MM.1S (cell line): ENCODE results near the gene GRAMD1A.

Source experiments
- DNase-seq: peaks from one replicate; pipeline ENCODE4 v3.0.0-alpha.2; 2015
- H2AFZ ChIP-seq: fragments of 300-600 bp; sonication (generic); 2 replicates; pipeline ENCODE4 v1.6.0; 2016; ENCODE audit warnings: antibody characterized with exemption, low read length
- H3F3A ChIP-seq: fragments of 300-600 bp; sonication (generic); 2 replicates; pipeline ENCODE4 v1.6.1; 2016; ENCODE audit warnings: mild to moderate bottlenecking, antibody characterized with exemption, low read length, moderate library complexity, mixed read lengths; ENCODE audit not compliant: insufficient read depth
- H3K27ac ChIP-seq: fragments of 300-600 bp; sonication (generic); 2 replicates; pipeline ENCODE4 v1.5.1; 2016; ENCODE audit warnings: mild to moderate bottlenecking, low read length
- H3K27me3 ChIP-seq: fragments of 300-600 bp; sonication (generic); replicated peaks from 2 replicates; pipeline ENCODE4 v1.6.0; 2016; ENCODE audit warnings: low read length; ENCODE audit not compliant: insufficient read depth
- H3K36me3 ChIP-seq: fragments of 300-600 bp; sonication (generic); replicated peaks from 2 replicates; pipeline ENCODE4 v1.6.1; 2016; ENCODE audit warnings: mild to moderate bottlenecking, low read length, mixed read lengths; ENCODE audit not compliant: insufficient read depth
- H3K4me1 ChIP-seq: fragments of 300-600 bp; sonication (generic); 2 replicates; pipeline ENCODE4 v1.6.1; 2016; ENCODE audit warnings: low read length, mixed read lengths
- H3K4me2 ChIP-seq: fragments of 300-600 bp; sonication (generic); 2 replicates; pipeline ENCODE4 v1.6.0; 2016; ENCODE audit warnings: low read depth, low read length
- H3K4me3 ChIP-seq: fragments of 300-600 bp; sonication (generic); 2 replicates; pipeline ENCODE4 v1.5.1; 2016; ENCODE audit warnings: low read length, mixed read lengths
- H3K79me2 ChIP-seq: fragments of 300-600 bp; sonication (generic); 2 replicates; pipeline ENCODE4 v1.6.1; 2016; ENCODE audit warnings: mixed run types, low read length, mixed read lengths
- H3K9ac ChIP-seq: fragments of 300-600 bp; sonication (generic); 2 replicates; pipeline ENCODE4 v1.6.1; 2016; ENCODE audit warnings: low read length, mixed read lengths
- H3K9me2 ChIP-seq: fragments of 300-600 bp; sonication (generic); replicated peaks from 2 replicates; pipeline ENCODE4 v1.6.1; 2016; ENCODE audit warnings: mild to moderate bottlenecking, low read length, mixed read lengths; ENCODE audit not compliant: insufficient read depth
- H3K9me3 ChIP-seq: fragments of 300-600 bp; sonication (generic); replicated peaks from 2 replicates; pipeline ENCODE4 v1.6.1; 2016; ENCODE audit warnings: mild to moderate bottlenecking, low read length, mixed read lengths; ENCODE audit not compliant: insufficient read depth
- H4K20me1 ChIP-seq: fragments of 300-600 bp; sonication (generic); 2 replicates; pipeline ENCODE4 v1.6.1; 2016; ENCODE audit warnings: mild to moderate bottlenecking, low read length, moderate library complexity, mixed read lengths; ENCODE audit not compliant: insufficient read depth
- EZH2 ChIP-seq: fragments of 300-600 bp; sonication (generic); optimal IDR thresholded peaks from 2 replicates; pipeline ENCODE3; 2017; ENCODE audit warnings: low read depth, mild to moderate bottlenecking, antibody characterized with exemption, low read length, mixed read lengths
- EZH2phosphoT487 ChIP-seq: fragments of 300-600 bp; sonication (generic); IDR thresholded peaks from 2 replicates; pipeline ENCODE4 v1.6.1; 2018; ENCODE audit warnings: antibody characterized with exemption, low read length
- TF ChIP-seq, protein P1 (sequence below): fragments of 300-600 bp; sonication (generic); IDR thresholded peaks from 2 replicates; pipeline ENCODE4 v1.5.1; 2016; ENCODE audit warnings: antibody characterized with exemption, low read length, mixed read lengths

The GRAMD1A gene

DNA sequence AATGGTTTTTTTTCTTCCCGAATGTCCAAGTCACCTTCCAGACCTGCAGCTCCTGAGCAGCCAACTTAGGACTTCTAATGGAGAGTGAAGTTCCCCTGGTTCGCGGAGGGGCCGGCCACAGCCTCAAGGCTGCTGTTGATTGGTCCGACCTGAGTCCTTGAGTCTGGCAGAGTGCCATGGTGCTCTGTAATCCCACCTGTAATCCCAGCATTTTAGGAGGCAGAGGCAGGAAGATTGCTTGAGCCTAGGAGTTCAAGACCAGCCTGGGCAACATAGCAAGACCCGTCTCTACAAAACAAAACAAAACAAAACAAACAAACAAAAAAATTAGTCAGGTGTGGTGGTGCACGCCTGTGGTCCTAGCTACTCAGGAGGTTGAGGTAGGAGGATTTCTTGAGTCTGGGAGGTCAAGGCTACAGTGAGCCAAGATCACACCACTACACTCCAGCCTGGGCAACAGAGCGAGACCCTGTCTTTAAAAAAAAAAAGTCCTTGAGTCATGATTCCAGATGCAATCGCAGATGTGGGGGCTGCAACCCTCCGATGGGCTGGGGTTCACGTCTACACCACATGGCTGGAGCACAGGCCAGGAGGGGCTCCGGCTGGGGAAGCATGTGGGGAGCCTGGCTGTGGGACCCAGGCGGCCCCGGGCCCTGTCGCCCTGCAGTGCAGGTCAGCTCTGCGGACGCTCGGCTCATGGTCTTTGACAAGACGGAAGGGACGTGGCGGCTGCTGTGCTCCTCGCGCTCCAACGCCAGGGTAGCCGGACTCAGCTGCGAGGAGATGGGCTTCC lies 59.1 kb downstream of the GRAMD1A start:
- H3K36me3 ChIP-seq, result no peaks in the 10 kb centered on the region
- no peak overlapping the region for H3K4me3 ChIP-seq
- no peaks in the 10 kb centered on the region for H3K9me3 ChIP-seq
- no peaks in the 10 kb centered on the region for H4K20me1 ChIP-seq
- no peaks in the 10 kb centered on the region for H3K9me2 ChIP-seq
- no peak overlapping the region for H3K27ac ChIP-seq
- DNase-seq, result no peak
- H3F3A ChIP-seq, result no peaks in the 10 kb centered on the region
- no peak overlapping the region for H3K9ac ChIP-seq
- H2AFZ ChIP-seq, result no peak overlapping the region
- no peaks in the 10 kb centered on the region for H3K4me1 ChIP-seq
- H3K27me3 ChIP-seq, result peaks cover 61% of the 10 kb centered on the region
- no peak overlapping the region for H3K4me2 ChIP-seq
- no peaks in the 10 kb centered on the region for H3K79me2 ChIP-seq
- TF ChIP-seq EZH2phosphoT487, result no peak
- TF ChIP-seq EZH2, result no peak
- TF ChIP-seq, protein P1, sequence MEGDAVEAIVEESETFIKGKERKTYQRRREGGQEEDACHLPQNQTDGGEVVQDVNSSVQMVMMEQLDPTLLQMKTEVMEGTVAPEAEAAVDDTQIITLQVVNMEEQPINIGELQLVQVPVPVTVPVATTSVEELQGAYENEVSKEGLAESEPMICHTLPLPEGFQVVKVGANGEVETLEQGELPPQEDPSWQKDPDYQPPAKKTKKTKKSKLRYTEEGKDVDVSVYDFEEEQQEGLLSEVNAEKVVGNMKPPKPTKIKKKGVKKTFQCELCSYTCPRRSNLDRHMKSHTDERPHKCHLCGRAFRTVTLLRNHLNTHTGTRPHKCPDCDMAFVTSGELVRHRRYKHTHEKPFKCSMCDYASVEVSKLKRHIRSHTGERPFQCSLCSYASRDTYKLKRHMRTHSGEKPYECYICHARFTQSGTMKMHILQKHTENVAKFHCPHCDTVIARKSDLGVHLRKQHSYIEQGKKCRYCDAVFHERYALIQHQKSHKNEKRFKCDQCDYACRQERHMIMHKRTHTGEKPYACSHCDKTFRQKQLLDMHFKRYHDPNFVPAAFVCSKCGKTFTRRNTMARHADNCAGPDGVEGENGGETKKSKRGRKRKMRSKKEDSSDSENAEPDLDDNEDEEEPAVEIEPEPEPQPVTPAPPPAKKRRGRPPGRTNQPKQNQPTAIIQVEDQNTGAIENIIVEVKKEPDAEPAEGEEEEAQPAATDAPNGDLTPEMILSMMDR, result no peak

DNA sequence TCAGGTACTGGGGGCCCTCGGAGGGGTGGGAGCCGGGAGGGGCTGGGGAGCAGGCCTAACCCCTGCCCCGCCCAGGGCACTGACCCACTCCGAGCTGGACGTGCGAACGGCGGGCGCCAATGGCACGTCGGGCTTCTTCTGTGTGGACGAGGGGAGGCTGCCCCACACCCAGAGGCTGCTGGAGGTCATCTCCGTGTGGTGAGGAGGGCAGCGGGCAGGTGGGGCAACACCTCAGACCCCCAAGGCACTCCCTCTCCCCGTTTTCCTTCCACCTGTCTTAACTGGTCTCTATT lies 59.6 kb downstream of the GRAMD1A start:
- no peak overlapping the region for H3K9ac ChIP-seq
- H3K4me1 ChIP-seq, result no peaks in the 10 kb centered on the region
- H3K9me2 ChIP-seq, result no peaks in the 10 kb centered on the region

DNA sequence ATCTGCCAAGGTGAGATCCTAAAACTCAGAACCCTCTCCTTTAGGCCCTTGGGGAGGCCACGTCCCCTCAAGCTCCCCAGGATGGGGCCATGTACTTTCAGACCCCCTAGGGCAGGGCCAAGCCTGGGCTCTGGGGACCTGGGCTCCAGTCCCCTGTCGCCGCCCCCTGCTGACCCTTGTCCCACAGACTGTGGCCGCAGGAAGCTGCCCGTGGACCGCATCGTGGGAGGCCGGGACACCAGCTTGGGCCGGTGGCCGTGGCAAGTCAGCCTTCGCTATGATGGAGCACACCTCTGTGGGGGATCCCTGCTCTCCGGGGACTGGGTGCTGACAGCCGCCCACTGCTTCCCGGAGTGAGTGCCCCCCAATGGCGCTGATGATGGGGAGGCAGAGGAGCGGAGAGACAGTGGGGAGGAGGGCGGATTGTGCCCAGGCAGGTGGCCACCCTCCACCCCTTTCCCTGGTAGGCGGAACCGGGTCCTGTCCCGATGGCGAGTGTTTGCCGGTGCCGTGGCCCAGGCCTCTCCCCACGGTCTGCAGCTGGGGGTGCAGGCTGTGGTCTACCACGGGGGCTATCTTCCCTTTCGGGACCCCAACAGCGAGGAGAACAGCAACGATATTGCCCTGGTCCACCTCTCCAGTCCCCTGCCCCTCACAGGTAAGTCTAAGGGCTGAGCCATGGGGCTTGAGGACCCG lies 60.2 kb downstream of the GRAMD1A start:
- Histone ChIP-seq H3K9me3 (no peaks in the 10 kb centered on the region), H3K4me1 (no peaks in the 10 kb centered on the region), H2AFZ (no peak overlapping the region), H3K36me3 (no peaks in the 10 kb centered on the region), H4K20me1 (no peaks in the 10 kb centered on the region), H3K9me2 (no peaks in the 10 kb centered on the region), H3K4me2 (no peak overlapping the region), H3K4me3 (no peak overlapping the region), H3K27me3 (peaks cover 58% of the 10 kb centered on the region), H3K9ac (no peak overlapping the region), H3F3A (no peaks in the 10 kb centered on the region), H3K27ac (no peak overlapping the region), H3K79me2 (no peaks in the 10 kb centered on the region)
- TF ChIP-seq EZH2phosphoT487 (no peak), EZH2 (no peak)
- TF ChIP-seq, protein P1, result no peak
- no peak for DNase-seq

More for the DNA sequence above, 59.6 kb downstream of the GRAMD1A start:
- Histone ChIP-seq H3K27me3 (peaks cover 58% of the 10 kb centered on the region), H3F3A (no peaks in the 10 kb centered on the region), H3K4me3 (no peak overlapping the region), H2AFZ (no peak overlapping the region), H3K79me2 (no peaks in the 10 kb centered on the region), H4K20me1 (no peaks in the 10 kb centered on the region), H3K4me2 (no peak overlapping the region), H3K9me3 (no peaks in the 10 kb centered on the region), H3K36me3 (no peaks in the 10 kb centered on the region), H3K27ac (no peak overlapping the region)
- TF ChIP-seq EZH2phosphoT487 (no peak), EZH2 (no peak)
- TF ChIP-seq, protein P1, result no peak
- DNase-seq, result no peak
